ENCODE measurements around the gene MOCOS. TPM values are rescaled to one million over a fixed set of nuclear protein-coding genes. Genes with fewer than 3 reads are reported as not detected.
A peak's percentile ranks its signal among the peaks of the same experiment; 100 is the strongest.

MOCOS gene
- total and polyA plus RNA-seq, 2 of the 8 experiments (the other 6 are each of a cell fraction or from before 2014, with no cell fraction given) = 4.7 to 5.8 TPM

DNA sequence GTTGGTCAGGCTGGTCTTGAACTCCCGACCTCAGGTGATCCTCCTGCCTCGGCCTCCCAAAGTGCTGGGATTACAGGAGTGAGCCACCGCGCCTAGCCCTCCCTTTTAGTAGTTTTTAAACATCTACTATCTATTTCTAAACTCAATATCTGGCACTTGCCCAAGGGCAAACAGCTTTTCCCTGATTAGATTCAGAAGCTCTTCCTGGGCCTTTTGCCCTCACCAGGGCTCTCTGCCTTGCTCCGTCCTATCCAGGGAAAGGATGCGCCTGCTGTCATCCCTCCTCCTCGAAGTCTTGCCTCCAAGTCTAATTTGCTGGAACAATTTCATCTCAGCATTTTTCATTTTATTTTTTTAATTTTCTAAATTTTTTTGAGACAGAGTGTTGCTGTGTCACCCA lies 68.8 kb downstream of the MOCOS start:
- Histone ChIP-seq H3K27me3 (replicated peaks in 1 of 4; ENCODE audit: control insufficient read depth in 3 of 4, extremely low read depth in 1 of 4, insufficient read depth in 3 of 4, low read length in 3 of 4) (no peaks in the 10 kb centered on the region), H3K27ac (ENCODE audit: low read depth, low read length) (no peak overlapping the region), H2BK12ac (ENCODE audit: low read depth, low read length) (no peak overlapping the region), H3K23me2 (ENCODE audit: low read depth, low read length) (peaks cover 2% of the 10 kb centered on the region; the same call in 1 of the 2 replicates), H3K4me2 (ENCODE audit: insufficient read depth in 1 of 2, low read depth in 2 of 2, low read length in 2 of 2) (no peak overlapping the region), H3K9ac (replicated peaks in 1 of 4; ENCODE audit: extremely low read depth in 1 of 4, low read depth in 3 of 4, low read length in 3 of 4) (no peak overlapping the region), H2BK20ac (ENCODE audit: low read length) (no peak overlapping the region), H4K20me1 (replicated peaks in 1 of 2; ENCODE audit: control insufficient read depth in 1 of 2, insufficient read depth in 2 of 2, low read length in 2 of 2) (no peaks in the 10 kb centered on the region), H2AK5ac (ENCODE audit: low read depth, low read length) (no peak overlapping the region), H3K9me3 (ENCODE audit: insufficient read depth in 2 of 2, low read depth in 1 of 2, low read length in 1 of 2) (no peaks in the 10 kb centered on the region), H4K5ac (ENCODE audit: insufficient read length, low read depth, low read length) (no peak overlapping the region), H2BK15ac (ENCODE audit: low read length) (no peak overlapping the region), H2BK120ac (replicated peaks; ENCODE audit: low read depth, low read length) (no peak overlapping the region), H3K56ac (replicated peaks; ENCODE audit: insufficient read length, low read depth, low read length) (no peak overlapping the region), H4K8ac (ENCODE audit: extremely low read depth, insufficient read depth, low read length) (no peak overlapping the region), H3K14ac (ENCODE audit: insufficient read length) (no peak overlapping the region), H4K91ac (replicated peaks; ENCODE audit: insufficient read length, low read length) (no peak overlapping the region), H3K36me3 (ENCODE audit: control insufficient read depth in 2 of 4, insufficient read depth in 4 of 4, low read length in 3 of 4) (peaks cover 0 to 6% (median 1%) of the 10 kb centered on the region in 4 experiments; a peak in 1 of 8 replicates), H3K79me2 (ENCODE audit: control insufficient read depth in 1 of 2, insufficient read depth in 2 of 2, low read length in 2 of 2) (no peaks in the 10 kb centered on the region), H3K79me1 (ENCODE audit: low read depth, low read length) (no peaks in the 10 kb centered on the region), H3K4me1 (replicated peaks in 1 of 4; ENCODE audit: control insufficient read depth in 3 of 4, insufficient read depth in 4 of 4, low read length in 3 of 4) (no peaks in the 10 kb centered on the region), H2AFZ (ENCODE audit: low read length) (no peak overlapping the region), H3K4ac (replicated peaks; ENCODE audit: insufficient read length, low read depth, low read length) (no peak overlapping the region), H3K23ac (ENCODE audit: insufficient read length) (no peak overlapping the region), H3K18ac (ENCODE audit: extremely low read depth, low read length) (no peak overlapping the region), H3K4me3 (ENCODE audit: extremely low read depth in 1 of 4, insufficient read depth in 2 of 4, low read depth in 3 of 4, low read length in 4 of 4) (no peak overlapping the region), H2BK5ac (ENCODE audit: low read depth, low read length) (no peak overlapping the region)
- DNase-seq (ENCODE audit: low read depth in 1 of 2, low spot score in 2 of 2) (peak in 1 of 2 experiments; percentile 26), FAIRE-seq (no peak)
- 96% methylated on average over 7 of the region's 7 CpGs; no CpG with 5 or more reads in 1 of the 2 experiments for WGBS, 2 experiments (ENCODE audit: extremely low coverage in 1 of 2, insufficient coverage in 1 of 2, insufficient read length in 1 of 2, insufficient replicate concordance in 2 of 2, low coverage in 1 of 2, low lambda C conversion rate in 2 of 2, missing lambda C conversion rate in 1 of 2)
- no peak for TF ChIP-seq SUZ12 (IDR thresholded peaks at IDR 0.05; ENCODE audit: low read length)
- no peak for TF ChIP-seq KDM1A (IDR thresholded peaks at IDR 0.05; ENCODE audit: borderline replicate concordance, low read length)
- TF ChIP-seq TBP (IDR thresholded peaks at IDR 0.05; ENCODE audit: low read depth, low read length) = no peak
- no peak for TF ChIP-seq NANOG (IDR thresholded peaks at IDR 0.05; ENCODE audit: insufficient read depth, low read depth, low read length, poor library complexity, severe bottlenecking)
- TF ChIP-seq EZH2 (IDR thresholded peaks at IDR 0.05; ENCODE audit: low read depth, low read length, severe bottlenecking) = no peak
- no peak for TF ChIP-seq JUN (IDR thresholded peaks at IDR 0.05; ENCODE audit: low read depth, low read length)
- TF ChIP-seq SP2 (IDR thresholded peaks at IDR 0.05; ENCODE audit: low read length) = no peak
- no peak for TF ChIP-seq FOSL1 (IDR thresholded peaks at IDR 0.05; ENCODE audit: insufficient read depth, low read depth, low read length)
- no peak for TF ChIP-seq YY1 (IDR thresholded peaks at IDR 0.05; ENCODE audit: low read depth, low read length)
- TF ChIP-seq SP4 (IDR thresholded peaks at IDR 0.05; ENCODE audit: low read length) = no peak
- no peak for TF ChIP-seq RBBP5 (IDR thresholded peaks at IDR 0.05; ENCODE audit: borderline replicate concordance, low read depth, low read length)
- POLR2A ChIA-PET (ENCODE audit: partially characterized antibody) = no interaction called here
- CTCF ChIA-PET (ENCODE audit: partially characterized antibody) = interaction anchor here (0.5 to 0.7 kb wide), 3 partner anchors 23 to 279 kb away, joined by 3 to 4 read pairs (median 3); no protein-coding TSS in a partner anchor

Data from H1 (cell line).